H1 (cell line): ENCODE results near the gene FARP2.

Source experiments
- CTCF ChIP-seq, 3 experiments: IDR thresholded peaks; 1 replicate in 2 of 3; 2 replicates in 1 of 3; pipeline versions ENCODE4 v1.5.1 to v1.6.1; 2011; ENCODE audit warnings: low read length in 3 of 3, mild to moderate bottlenecking in 3 of 3, inconsistent platforms in 2 of 3, low read depth in 1 of 3, moderate library complexity in 1 of 3; ENCODE audit not compliant: insufficient read depth in 1 of 3; ENCODE audit errors: control extremely low read depth in 1 of 3
- EGR1 ChIP-seq: IDR thresholded peaks from 2 replicates; pipeline ENCODE4 v1.6.1; 2011; ENCODE audit warnings: low read depth, low read length, borderline replicate concordance
- POLR2A ChIP-seq, 2 experiments: IDR thresholded peaks; 1 replicate in 1 of 2; 2 replicates in 1 of 2; pipeline ENCODE4 v1.6.1; 2011; ENCODE audit warnings: low read depth in 2 of 2, low read length in 2 of 2, mild to moderate bottlenecking in 2 of 2; ENCODE audit errors: control extremely low read depth in 1 of 2
- RBBP5 ChIP-seq: IDR thresholded peaks from 2 replicates; pipeline ENCODE4 v1.7.1; 2012; ENCODE audit warnings: low read depth, mild to moderate bottlenecking, inconsistent platforms, low read length, moderate library complexity, borderline replicate concordance
- SP1 ChIP-seq: IDR thresholded peaks from 2 replicates; pipeline ENCODE4 v1.6.1; 2011; ENCODE audit warnings: low read depth, low read length

- no peak for TF ChIP-seq SP1
- TF ChIP-seq POLR2A (IDR thresholded peaks at IDR 0.05; ENCODE audit: control extremely low read depth in 1 of 2, low read depth in 2 of 2, low read length in 2 of 2): no peak
- TF ChIP-seq CTCF (IDR thresholded peaks at IDR 0.05; ENCODE audit: control extremely low read depth in 1 of 3, insufficient read depth in 1 of 3, low read depth in 1 of 3, low read length in 3 of 3): no peak
- TF ChIP-seq EGR1: no peak
- TF ChIP-seq RBBP5: no peak
Measured at GRCh38 chr2:241408849-241409248, 52.8 kb downstream of the FARP2 start.
